ENCODE data around the gene CCL2. TPM values are rescaled to one million over a fixed set of nuclear protein-coding genes. Genes with fewer than 3 reads are reported as not detected.

Gene CCL2
- total RNA-seq, 1 experiment from 2014 or later: 1.4 TPM

GRCh38 chr17:34276826-34277225, 21.7 kb downstream of the CCL2 start:
- Mint-ChIP-seq H3K4me1 (peaks cover 0 to 2% of the 10 kb centered on the region in 2 experiments; a peak in 1 of 4 replicates), H3K9me3 (no peaks in the 10 kb centered on the region), H3K27ac (no peak overlapping the region), H3K36me3 (ENCODE audit: insufficient read depth in 1 of 3, low read depth in 3 of 3) (no peaks in the 10 kb centered on the region), H3K27me3 (ENCODE audit: low read depth) (peaks cover 10% of the 10 kb centered on the region), H3K4me3 (no peak overlapping the region)
- no peak overlapping the region for H4K8ac ChIP-seq (replicated peaks; ENCODE audit: insufficient read length, low read depth, low read length)
- DNase-seq: no peak
- no CpG with 5 or more reads among the region's 4 CpGs for WGBS (ENCODE audit: extremely low coverage, insufficient read length, low lambda C conversion rate)
- H2BK120ac ChIP-seq (ENCODE audit: low read depth, low read length, poor library complexity, severe bottlenecking): no peak overlapping the region
- H3K79me2 ChIP-seq (ENCODE audit: insufficient read depth, low read length): no peaks in the 10 kb centered on the region
- H2BK12ac ChIP-seq (ENCODE audit: insufficient read length, low read depth, low read length): no peak overlapping the region
- H3K23me2 ChIP-seq (ENCODE audit: insufficient read length, low read depth, low read length, poor library complexity, severe bottlenecking): no peaks in the 10 kb centered on the region
- no peak overlapping the region for H3K23ac ChIP-seq (ENCODE audit: insufficient read length, low read depth, low read length)
- no peak overlapping the region for H3K4me2 ChIP-seq (ENCODE audit: insufficient read depth, insufficient read length, low read length)
- no peak overlapping the region for H2BK20ac ChIP-seq (ENCODE audit: low read depth, low read length, poor library complexity, severe bottlenecking)
- H2BK5ac ChIP-seq (ENCODE audit: insufficient read length, low read length): no peak overlapping the region
- H2BK15ac ChIP-seq (ENCODE audit: low read depth, low read length): no peak overlapping the region
- H3K4me1 ChIP-seq (ENCODE audit: insufficient read depth, low read length): no peaks in the 10 kb centered on the region
- H3K9ac ChIP-seq (ENCODE audit: extremely low read depth, insufficient read length, low read length): no peak overlapping the region
- no peak overlapping the region for H4K5ac ChIP-seq (ENCODE audit: insufficient read length, low read depth, low read length)
- no peak overlapping the region for H3K4ac ChIP-seq (ENCODE audit: low read depth, low read length)
- no peak overlapping the region for H3K56ac ChIP-seq (ENCODE audit: insufficient read length, low read depth, low read length)
- no peaks in the 10 kb centered on the region for H3K9me3 ChIP-seq (ENCODE audit: control insufficient read depth, low read depth, low read length)
- H4K20me1 ChIP-seq (ENCODE audit: control insufficient read depth, insufficient read depth, insufficient read length): no peaks in the 10 kb centered on the region
- H4K91ac ChIP-seq (ENCODE audit: insufficient read length, low read depth, low read length): no peak overlapping the region
- no peaks in the 10 kb centered on the region for H3K79me1 ChIP-seq (ENCODE audit: insufficient read depth, low read depth, low read length, poor library complexity, severe bottlenecking)
- no peak for TF ChIP-seq CTCF (conservative IDR thresholded peaks at IDR 0.05)
- no peak overlapping the region for H3T11ph ChIP-seq (ENCODE audit: low read length)
- H2AK5ac ChIP-seq (ENCODE audit: insufficient read length, low read length): no peak overlapping the region
- no peak overlapping the region for H2AFZ ChIP-seq (ENCODE audit: low read length)
- H3K14ac ChIP-seq (ENCODE audit: insufficient read depth, low read length): no peak overlapping the region
- no peaks in the 10 kb centered on the region for H3K27me3 ChIP-seq (ENCODE audit: insufficient read depth, low read length)
- no peak overlapping the region for H3K27ac ChIP-seq (ENCODE audit: insufficient read length, low read depth, low read length)
- no peak overlapping the region for H3K18ac ChIP-seq (ENCODE audit: insufficient read length, low read depth, low read length)
